ENCODE data around the gene GABBR1. TPM values are rescaled to one million over a fixed set of nuclear protein-coding genes. Genes with fewer than 3 reads are reported as not detected.

GABBR1 gene
- total RNA-seq, 1 donor from 2014 or later, result 19.3 TPM

GRCh38 chr6:29652198-29652584 is 19.2 kb upstream of the GABBR1 start:
- Histone ChIP-seq H3K27ac (replicated peaks) (no peak overlapping the region), H3K36me3 (no peaks in the 10 kb centered on the region), H3K4me3 (no peak overlapping the region), H3K4me1 (peaks cover 44% of the 10 kb centered on the region), H3K27me3 (ENCODE audit: low read depth) (peaks cover 5% of the 10 kb centered on the region), H3K9me3 (replicated peaks) (no peaks in the 10 kb centered on the region)
- intact Hi-C loops (cut with micrococcal nuclease), result no loop called here
- DNase-seq, result no peak
- TF ChIP-seq, protein P1, sequence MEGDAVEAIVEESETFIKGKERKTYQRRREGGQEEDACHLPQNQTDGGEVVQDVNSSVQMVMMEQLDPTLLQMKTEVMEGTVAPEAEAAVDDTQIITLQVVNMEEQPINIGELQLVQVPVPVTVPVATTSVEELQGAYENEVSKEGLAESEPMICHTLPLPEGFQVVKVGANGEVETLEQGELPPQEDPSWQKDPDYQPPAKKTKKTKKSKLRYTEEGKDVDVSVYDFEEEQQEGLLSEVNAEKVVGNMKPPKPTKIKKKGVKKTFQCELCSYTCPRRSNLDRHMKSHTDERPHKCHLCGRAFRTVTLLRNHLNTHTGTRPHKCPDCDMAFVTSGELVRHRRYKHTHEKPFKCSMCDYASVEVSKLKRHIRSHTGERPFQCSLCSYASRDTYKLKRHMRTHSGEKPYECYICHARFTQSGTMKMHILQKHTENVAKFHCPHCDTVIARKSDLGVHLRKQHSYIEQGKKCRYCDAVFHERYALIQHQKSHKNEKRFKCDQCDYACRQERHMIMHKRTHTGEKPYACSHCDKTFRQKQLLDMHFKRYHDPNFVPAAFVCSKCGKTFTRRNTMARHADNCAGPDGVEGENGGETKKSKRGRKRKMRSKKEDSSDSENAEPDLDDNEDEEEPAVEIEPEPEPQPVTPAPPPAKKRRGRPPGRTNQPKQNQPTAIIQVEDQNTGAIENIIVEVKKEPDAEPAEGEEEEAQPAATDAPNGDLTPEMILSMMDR (IDR thresholded peaks at IDR 0.05; ENCODE audit: borderline replicate concordance), result no peak

DNA sequence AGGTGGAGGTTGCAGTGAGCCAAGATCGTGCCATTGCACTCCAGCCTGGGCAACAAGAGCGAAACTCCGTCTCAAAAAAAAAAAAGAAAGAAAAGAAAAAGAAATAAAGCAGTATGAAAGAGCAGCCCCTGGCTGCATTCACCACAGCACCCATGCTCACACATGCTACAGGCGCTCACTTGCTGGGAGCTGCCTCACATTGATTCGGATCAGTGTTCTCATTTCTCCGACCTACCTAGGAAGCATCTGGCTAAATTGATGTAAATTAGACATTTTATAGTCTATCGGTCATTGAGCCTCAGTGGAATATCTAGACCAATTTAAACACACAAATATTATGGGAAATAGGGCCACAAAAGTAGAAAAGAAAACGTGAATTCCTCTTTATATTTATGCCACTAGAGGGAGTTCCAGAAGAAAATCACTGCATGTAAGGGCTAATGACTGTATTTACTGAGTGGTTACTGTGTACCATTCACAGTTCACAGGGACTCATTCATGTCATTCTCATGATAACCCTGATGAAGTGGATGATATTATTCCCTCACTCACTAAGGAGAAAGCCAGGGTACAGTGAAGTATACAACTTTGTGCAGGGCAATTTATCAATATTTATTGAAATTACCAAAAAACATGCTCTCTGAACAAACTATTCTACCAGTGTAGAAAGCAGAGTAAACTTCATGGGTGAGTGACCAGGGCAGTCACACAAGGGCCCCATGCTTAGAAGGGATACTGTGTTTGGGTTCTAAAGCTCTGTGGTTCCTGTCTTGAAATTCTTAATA is 18.6 kb upstream of the GABBR1 start:
- Histone ChIP-seq H3K36me3 (no peaks in the 10 kb centered on the region), H3K9me3 (replicated peaks) (no peaks in the 10 kb centered on the region), H3K27ac (replicated peaks) (no peak overlapping the region), H3K27me3 (ENCODE audit: low read depth) (peaks cover 5% of the 10 kb centered on the region), H3K4me1 (peaks cover 39% of the 10 kb centered on the region), H3K4me3 (no peak overlapping the region)
- intact Hi-C loops (cut with micrococcal nuclease), result no loop called here
- TF ChIP-seq, protein P1 (IDR thresholded peaks at IDR 0.05; ENCODE audit: borderline replicate concordance), result peak; percentile 76
- DNase-seq, result no peak

- H3K4me3 ChIP-seq, result peak overlapping the region; percentile 68
- peak overlapping the region; percentile 94 for H3K27ac ChIP-seq (replicated peaks)
- no peaks in the 10 kb centered on the region for H3K36me3 ChIP-seq
- intact Hi-C loops (cut with micrococcal nuclease), result no loop called here
- DNase-seq, result peak; percentile 97
- peaks cover 3% of the 10 kb centered on the region for H3K27me3 ChIP-seq (ENCODE audit: low read depth)
- H3K9me3 ChIP-seq (replicated peaks), result no peaks in the 10 kb centered on the region
- peaks cover 23% of the 10 kb centered on the region for H3K4me1 ChIP-seq
- TF ChIP-seq, protein P1 (IDR thresholded peaks at IDR 0.05; ENCODE audit: borderline replicate concordance), result peak; percentile 94
These were observed 17.0 kb upstream of the GABBR1 start for GRCh38 chr6:29649701-29650673.

- H3K27ac ChIP-seq (replicated peaks), result no peak overlapping the region
- peaks cover 11% of the 10 kb centered on the region for H3K4me1 ChIP-seq
- no peaks in the 10 kb centered on the region for H3K36me3 ChIP-seq
- intact Hi-C loops (cut with micrococcal nuclease), result no loop called here
- no peaks in the 10 kb centered on the region for H3K9me3 ChIP-seq (replicated peaks)
- DNase-seq, result no peak
- no peaks in the 10 kb centered on the region for H3K27me3 ChIP-seq (ENCODE audit: low read depth)
- TF ChIP-seq, protein P1 (IDR thresholded peaks at IDR 0.05; ENCODE audit: borderline replicate concordance), result peak; percentile 66
- no peak overlapping the region for H3K4me3 ChIP-seq
These were observed 15.1 kb upstream of the GABBR1 start for GRCh38 chr6:29647927-29648642.
